ENCODE measurements around the gene CCDC87. TPM values are rescaled to one million over a fixed set of nuclear protein-coding genes. Genes with fewer than 3 reads are reported as not detected.

CCDC87 gene
- total and polyA plus RNA-seq, 2 donors (not counting 3 experiments of a cell fraction or from before 2014, with no cell fraction given), result 0.06 to 0.22 TPM

DNA sequence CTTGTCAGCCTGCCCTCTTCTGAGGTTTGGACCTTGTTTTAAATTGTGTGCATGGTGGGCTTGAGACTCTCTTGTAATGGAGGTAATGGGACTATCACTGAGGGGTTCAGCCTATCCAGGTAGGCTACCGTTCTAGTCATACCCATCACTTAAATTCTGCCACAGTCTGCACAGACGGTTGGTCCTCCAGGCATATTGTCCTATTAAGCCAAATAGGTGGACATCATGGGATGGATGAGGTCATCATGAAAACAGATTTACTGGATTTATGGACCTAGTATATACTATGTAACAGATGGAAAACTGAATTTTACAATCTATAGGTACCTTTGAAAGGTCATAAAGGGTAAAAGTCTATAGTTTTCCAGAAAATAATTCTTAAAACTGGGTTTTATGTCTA, 36.5 kb upstream of the CCDC87 start:
- intact Hi-C loops (cut with micrococcal nuclease), result no loop called here
- Histone ChIP-seq H3K4me3 (replicated peaks in 1 of 3; ENCODE audit: insufficient read depth in 1 of 3, low read depth in 1 of 3, low read length in 3 of 3) (no peak overlapping the region), H3K27me3 (ENCODE audit: control insufficient read depth in 2 of 2, insufficient read depth in 2 of 2, low read length in 2 of 2) (no peaks in the 10 kb centered on the region), H2AFZ (ENCODE audit: low read depth, low read length) (no peak overlapping the region), H3K27ac (ENCODE audit: insufficient read depth, low read depth, low read length) (no peak overlapping the region), H3K9me3 (replicated peaks; ENCODE audit: control insufficient read depth, insufficient read depth, low read length) (no peaks in the 10 kb centered on the region), H3K9me1 (replicated peaks; ENCODE audit: control insufficient read depth, extremely low read depth, insufficient read depth, low read length) (no peaks in the 10 kb centered on the region), H4K20me1 (replicated peaks; ENCODE audit: control insufficient read depth, extremely low read depth, insufficient read depth, low read length) (peaks cover 11% of the 10 kb centered on the region), H3K9ac (replicated peaks; ENCODE audit: extremely low read depth, insufficient read depth, low read length) (no peak overlapping the region), H3K4me2 (ENCODE audit: insufficient read depth, low read length) (no peak overlapping the region), H3K4me1 (ENCODE audit: control insufficient read depth, extremely low read depth, insufficient read depth, low read length) (no peaks in the 10 kb centered on the region), H3K36me3 (ENCODE audit: control insufficient read depth in 2 of 2, extremely low read depth in 1 of 2, insufficient read depth in 2 of 2, low read length in 2 of 2) (peaks cover 44 to 49% of the 10 kb centered on the region in 2 experiments), H3K79me2 (ENCODE audit: control insufficient read depth, insufficient read depth, low read length) (peaks cover 98% of the 10 kb centered on the region)
- ChIA-PET POLR2A (no interaction called here), CTCF (no interaction called here)
- TF ChIP-seq POLR2A (IDR thresholded peaks at IDR 0.05; ENCODE audit: low read depth, low read length) (no peak), FOS (IDR thresholded peaks at IDR 0.05; ENCODE audit: borderline replicate concordance, insufficient read depth, low read length) (no peak), GATA2 (IDR thresholded peaks at IDR 0.05; ENCODE audit: insufficient read depth, insufficient read length, low read depth, low read length) (no peak), POLR2AphosphoS5 (IDR thresholded peaks at IDR 0.05; ENCODE audit: insufficient read depth, low read depth, low read length) (no peak), EZH2 (IDR thresholded peaks at IDR 0.05; ENCODE audit: borderline replicate concordance, low read depth, low read length, severe bottlenecking) (no peak), JUN (IDR thresholded peaks at IDR 0.05; ENCODE audit: borderline replicate concordance, insufficient read depth, insufficient read length, low read depth) (no peak), CTCF (IDR thresholded peaks at IDR 0.05; ENCODE audit: extremely low read depth in 1 of 2, insufficient read depth in 1 of 2, low read depth in 1 of 2, low read length in 2 of 2) (no peak), MYC (IDR thresholded peaks at IDR 0.05; ENCODE audit: low read depth, low read length) (no peak)
- TF ChIP-seq, protein P1, sequence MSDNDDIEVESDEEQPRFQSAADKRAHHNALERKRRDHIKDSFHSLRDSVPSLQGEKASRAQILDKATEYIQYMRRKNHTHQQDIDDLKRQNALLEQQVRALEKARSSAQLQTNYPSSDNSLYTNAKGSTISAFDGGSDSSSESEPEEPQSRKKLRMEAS (IDR thresholded peaks at IDR 0.05; ENCODE audit: insufficient read depth, insufficient read length), result no peak
- FAIRE-seq (no peak), DNase-seq (ENCODE audit: low read depth, low spot score) (no peak)
- dilution Hi-C loops (cut with MboI; ENCODE audit: extremely low pct_ligation_motif_present, low sequenced_read_pairs), result no loop called here
- BruUV-seq (replicated peaks), result no TSS peak
